NCI-H1417 (cell line): Measurements from ENCODE around the gene GTF3C2.
"Not testable (repeated sequence)": the region's sequence is repeated elsewhere in the genome, so short reads cannot be mapped to it uniquely, and the experiment has no call there.

Experiments
- DNase-seq, 3 experiments: peaks; one replicate each; lab custom pipeline; 2025; lab: John Stamatoyannopoulos, UW

GTF3C2 gene

DNA sequence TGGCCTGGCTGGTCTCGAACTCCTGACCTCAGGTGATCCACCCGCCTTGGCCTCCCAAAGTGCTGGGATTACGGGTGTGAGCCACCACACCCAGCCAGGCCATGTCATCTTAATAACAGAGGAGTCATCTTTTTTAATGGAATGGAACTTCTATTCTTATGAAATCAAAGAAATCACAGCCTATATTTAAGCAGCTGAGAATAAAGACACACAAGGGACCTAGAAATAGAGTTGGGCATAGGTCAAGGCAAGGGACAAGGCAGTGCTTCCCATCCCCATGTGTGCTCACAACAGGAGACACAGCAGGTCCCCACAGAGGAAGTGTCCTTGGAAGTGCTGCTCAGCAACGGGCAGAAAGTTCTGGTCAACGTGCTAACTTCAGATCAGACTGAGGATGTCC, 17.0 kb upstream of the GTF3C2 start:
- DNase-seq: no peak

GRCh38 chr2:27372937-27373336, 16.4 kb upstream of the GTF3C2 start:
- no peak for DNase-seq

DNA sequence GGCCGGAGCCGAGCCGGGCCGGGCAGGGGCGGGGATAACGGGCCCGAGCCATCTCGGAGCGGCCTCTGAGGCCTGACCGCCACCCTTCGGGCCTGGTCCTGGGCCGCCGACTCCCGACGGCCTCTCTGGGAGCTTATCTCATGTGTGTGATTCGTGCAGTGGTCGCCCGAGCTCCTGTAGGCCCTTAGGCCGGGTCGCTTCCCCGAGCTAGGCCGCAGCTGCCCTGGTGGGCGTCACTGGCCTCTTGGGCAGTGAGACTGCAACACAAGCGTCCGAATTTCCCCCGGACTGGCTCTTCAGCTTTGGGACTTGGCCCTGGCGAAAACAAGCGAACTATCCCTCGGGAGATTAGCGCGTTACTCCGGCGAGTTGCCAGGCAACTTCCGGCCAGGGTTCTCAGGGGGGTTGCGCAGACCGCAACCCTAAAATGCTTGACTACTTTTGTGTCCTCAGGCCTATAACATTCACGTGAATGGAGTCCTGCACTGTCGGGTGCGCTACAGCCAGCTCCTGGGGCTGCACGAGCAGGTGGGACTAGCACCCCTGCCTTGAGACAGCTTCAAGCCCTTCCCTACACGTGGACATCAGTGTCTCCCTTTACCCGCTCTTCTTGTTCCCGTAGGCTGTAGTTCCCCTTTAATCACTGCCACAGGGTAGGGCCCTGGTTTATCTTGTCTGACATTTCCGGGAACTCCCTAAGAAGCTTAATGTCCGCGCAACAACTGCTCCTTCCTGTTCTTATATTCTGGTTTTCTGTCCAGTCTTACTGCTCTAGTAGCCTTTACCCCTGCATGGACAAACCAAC, 14.5 kb upstream of the GTF3C2 start:
- DNase-seq: peak in 2 of 3 experiments; percentile 15 to 61

- DNase-seq: peak; percentile 99 to 100 (median 99)
Observed at GRCh38 chr2:27370026-27370815, 13.7 kb upstream of the GTF3C2 start, which contains the start of the genes EIF2B4 and SNX17. Gene EIF2B4, minus strand, starts transcription at chr2:27370338. Its CDS starts 24 bp downstream, at chr2:27370314. Gene SNX17, plus strand, starts transcription at chr2:27370616. Its CDS starts 128 bp downstream, at chr2:27370744.

GRCh38 chr2:27369471-27370025, 13.0 kb upstream of the GTF3C2 start:
- peak in 1 of 3 experiments; percentile 85 for DNase-seq

- DNase-seq: no peak
Observed at GRCh38 chr2:27363933-27364332, 7.4 kb upstream of the GTF3C2 start.

DNA sequence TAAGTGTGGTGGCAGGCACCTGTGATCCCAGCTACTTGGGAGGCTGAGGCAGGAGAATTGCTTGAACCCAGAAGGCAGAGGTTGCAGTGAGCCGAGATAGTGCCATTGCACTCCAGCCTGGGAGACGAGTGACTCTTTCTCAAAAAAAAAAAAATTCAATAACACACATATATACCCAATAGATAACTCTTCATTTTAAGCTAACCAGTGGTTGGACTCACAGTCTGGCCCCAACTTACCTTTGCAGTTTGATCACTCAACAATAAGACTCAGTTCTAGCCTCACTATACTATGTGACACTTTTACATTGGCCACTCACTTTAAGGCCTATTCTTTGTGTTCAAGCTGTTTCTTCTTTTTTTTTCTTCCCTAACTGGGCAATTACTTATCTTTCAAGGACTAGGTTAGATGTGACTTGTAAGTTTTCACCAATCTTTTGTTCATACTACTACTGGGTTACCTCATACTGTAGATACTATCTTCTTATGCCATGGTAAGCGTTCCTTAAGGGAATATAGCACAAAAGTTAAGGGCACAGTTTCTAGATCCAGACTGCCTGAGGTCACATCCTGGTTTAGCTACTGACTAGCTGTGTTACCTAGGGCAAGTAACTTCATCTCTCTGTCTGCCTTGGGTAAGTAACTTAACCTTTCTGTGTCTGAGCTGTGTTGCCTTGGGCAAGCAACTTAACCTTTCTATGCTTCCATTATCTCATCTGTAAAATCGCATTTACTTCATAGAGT, 6.3 kb upstream of the GTF3C2 start:
- DNase-seq: no peak

DNA sequence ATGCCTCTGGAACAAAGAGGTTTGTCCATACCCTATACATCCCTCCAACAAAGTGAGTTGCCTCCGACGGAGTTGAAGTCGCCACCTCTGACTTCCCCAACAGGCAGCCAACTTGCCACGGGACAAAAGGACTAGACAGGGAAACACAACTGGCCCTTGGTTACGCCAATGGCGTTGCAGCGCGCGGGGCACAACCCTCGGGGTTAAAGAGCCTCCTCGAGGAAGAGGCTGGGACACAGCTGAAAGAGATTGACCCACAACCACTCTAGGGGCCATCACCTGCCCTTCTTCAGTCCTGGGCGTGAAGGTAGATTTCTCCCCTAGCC, 545 bp downstream of the GTF3C2 start:
- DNase-seq: peak in 1 of 3 experiments; percentile 84

DNA sequence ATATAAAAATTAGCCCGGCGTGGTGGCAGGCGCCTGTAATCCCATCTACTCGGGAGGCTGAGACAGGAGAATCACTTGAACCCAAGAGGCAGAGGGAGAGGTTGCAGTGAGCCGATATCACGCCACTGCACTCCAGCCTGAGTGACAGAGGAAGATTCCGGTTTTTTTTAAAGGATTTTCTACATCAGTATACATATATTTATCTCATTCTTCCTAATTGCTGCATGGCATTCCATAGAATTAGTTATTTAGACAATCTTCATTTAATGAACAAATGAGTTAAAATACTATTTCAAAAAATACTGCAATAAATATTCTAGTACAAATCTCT, 2.0 kb downstream of the GTF3C2 start:
- DNase-seq: no peak

GRCh38 chr2:27353762-27354596, 2.6 kb downstream of the GTF3C2 start:
- no peak for DNase-seq

GRCh38 chr2:27353386-27353761, 3.2 kb downstream of the GTF3C2 start:
- not testable (repeated sequence) for DNase-seq

GRCh38 chr2:27351802-27352598, 4.6 kb downstream of the GTF3C2 start:
- no peak for DNase-seq

- no peak for DNase-seq
Observed at GRCh38 chr2:27350106-27350693, 6.4 kb downstream of the GTF3C2 start.

- no peak for DNase-seq
Observed at GRCh38 chr2:27347641-27348040, 8.9 kb downstream of the GTF3C2 start.

DNA sequence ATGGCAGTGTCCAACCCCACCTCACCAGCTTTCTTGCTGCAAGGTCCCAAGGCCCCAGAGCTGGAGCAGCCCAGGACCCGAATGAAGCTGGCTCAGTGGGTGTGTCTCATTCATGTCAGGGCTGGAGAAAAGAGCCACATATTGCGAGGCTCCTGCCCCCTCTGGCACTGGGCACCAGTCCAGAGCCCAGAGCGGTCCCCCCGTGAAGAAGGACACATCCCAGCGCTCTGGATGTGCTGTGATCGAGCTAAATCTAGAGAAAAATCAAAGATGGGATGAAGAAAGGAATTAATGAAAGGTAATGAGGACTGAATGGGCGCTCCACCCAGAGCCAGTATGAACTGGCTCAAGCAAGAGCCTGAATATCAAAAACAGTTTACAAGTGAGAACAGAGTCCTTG, 20.4 kb downstream of the GTF3C2 start:
- no peak for DNase-seq

- no peak for DNase-seq
Observed at GRCh38 chr2:27335311-27335710, 21.3 kb downstream of the GTF3C2 start.

DNA sequence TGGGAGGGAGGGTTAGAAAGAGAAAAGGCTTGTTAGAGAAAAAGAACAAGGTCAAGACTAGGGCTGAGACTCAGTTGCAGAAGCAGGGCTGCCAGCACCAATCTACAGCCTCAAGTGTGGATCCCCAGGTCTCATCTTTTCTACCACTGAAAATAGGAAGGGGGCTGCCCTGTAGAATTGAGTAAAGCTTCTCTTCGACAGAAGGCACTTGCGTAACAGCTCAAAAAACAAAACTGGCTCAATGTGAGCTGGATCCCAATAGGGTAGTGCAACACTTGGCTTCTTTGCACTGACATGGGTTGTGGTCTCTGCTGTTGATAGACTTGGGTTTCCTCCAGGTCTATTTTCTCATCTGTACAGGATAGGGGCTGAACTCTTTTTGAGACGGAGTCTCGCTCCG, 31.8 kb downstream of the GTF3C2 start:
- DNase-seq: no peak

DNA sequence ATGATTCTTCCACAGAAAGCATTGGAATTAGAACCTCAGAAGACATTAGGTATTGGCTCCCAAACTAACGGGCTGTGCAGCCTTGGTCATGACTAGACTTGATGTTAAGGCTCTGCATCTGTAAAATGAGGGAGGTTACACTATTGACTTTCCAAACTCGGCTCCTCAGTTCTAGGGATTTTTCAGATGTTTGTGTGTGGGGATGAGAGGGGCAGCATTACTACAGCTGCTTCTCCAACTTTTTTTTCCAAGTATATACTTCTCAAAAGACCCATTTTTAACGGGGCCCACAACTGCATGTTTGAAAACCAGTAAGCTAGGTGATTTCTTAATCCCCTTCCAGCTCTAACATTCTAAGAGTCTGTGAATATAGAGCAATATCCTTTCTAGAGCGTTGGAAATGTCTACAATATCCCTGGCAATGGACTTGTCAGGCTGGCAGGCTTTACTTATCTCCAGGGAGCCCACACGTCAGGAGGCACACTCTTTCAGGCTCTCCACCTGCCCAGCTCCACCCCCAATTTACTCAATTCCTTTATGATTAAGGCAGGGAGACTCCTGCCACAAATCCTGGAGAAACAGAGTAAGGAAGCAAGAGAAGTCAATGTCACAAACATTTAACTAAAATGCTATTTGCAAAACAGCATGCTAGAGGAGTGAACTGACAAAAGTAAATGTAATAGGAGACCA, 32.8 kb downstream of the GTF3C2 start:
- peak in 1 of 3 experiments; percentile 47 for DNase-seq

GRCh38 chr2:27322766-27323595, 33.6 kb downstream of the GTF3C2 start, which contains the start of gene MPV17:
Gene MPV17, minus strand, starts transcription at chr2:27323097. Its CDS starts 580 bp downstream, at chr2:27322517.
- peak; percentile 92 to 94 (median 94) for DNase-seq
